SW 1271 (cell line): Measurements from ENCODE around the gene ZNF487.
"Not testable (repeated sequence)": the region's sequence is repeated elsewhere in the genome, so short reads cannot be mapped to it uniquely, and the experiment has no call there.

Experiments used
- DNase-seq, 2 experiments: peaks; one replicate each; lab custom pipeline; 2025; lab: John Stamatoyannopoulos, UW

The ZNF487 gene

GRCh38 chr10:43404704-43405084 is 32.2 kb upstream of the ZNF487 start:
- no peak for DNase-seq

DNA sequence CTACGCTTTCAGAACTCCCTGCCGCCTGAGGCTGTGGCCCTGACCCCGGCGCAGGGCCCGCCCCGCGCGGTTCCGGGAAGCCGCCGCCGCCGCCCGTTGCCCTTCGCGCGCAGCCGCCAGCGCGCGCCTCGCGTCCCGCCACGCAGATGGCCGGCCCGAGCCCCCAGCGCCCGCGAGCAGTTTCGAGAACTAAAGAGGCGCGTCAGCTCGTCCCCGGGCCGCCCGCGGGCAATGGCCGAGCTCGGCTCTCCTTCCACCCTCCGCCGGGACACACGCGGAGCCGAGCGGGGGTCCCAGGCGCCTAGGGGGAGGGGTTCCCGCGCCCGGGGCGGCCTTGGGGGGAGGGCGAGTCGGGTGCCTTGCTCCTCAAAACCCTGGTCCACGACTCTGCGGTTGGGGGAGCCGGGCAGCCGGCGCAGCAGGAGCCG is 29.7 kb upstream of the ZNF487 start:
- DNase-seq: no peak

DNA sequence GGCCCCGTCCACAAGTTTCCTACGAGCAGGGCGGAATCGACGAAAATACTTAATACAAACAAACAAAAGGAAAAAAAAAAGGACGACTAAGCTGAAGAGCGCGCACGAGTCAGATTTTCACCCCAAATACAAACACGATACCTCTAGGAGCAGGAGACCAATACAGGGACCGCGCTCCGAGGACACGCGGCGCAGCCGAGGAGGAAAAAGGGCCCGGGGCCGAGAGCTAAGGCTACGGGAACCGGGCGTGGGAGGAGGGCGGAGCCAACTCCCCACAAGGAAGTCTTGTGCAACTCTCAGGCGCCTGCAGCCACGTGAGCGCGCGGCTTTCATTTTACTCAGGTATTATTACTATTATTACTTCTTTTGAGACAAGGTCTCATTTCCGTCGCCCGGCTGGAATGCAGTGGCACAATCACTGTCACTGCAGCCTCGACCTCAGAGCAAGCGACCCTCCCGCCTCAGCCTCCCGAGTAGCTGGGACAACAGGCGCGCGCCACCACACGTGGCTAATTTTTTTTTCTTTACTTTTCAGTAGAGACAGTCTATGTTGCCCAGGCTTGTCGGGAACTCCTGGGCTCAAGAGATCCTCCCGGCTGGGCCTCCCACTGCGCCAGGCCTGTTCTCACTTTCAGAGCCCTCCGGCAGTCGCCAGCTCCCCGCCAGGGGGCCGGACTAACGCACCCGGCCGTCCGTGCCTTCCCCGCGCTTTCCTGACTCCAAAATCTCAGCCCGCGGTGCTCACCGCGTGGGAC is 29.2 kb upstream of the ZNF487 start:
- peak; percentile 47 to 77 for DNase-seq

GRCh38 chr10:43408331-43408709 is 28.6 kb upstream of the ZNF487 start:
- DNase-seq: no peak

GRCh38 chr10:43408710-43409384 is 28.1 kb upstream of the ZNF487 start, which contains the start of gene HNRNPF:
HNRNPF (minus strand) TSS chr10:43409186; CDS start chr10:43387884, 21,302 bp downstream.
- peak; percentile 69 to 87 for DNase-seq

- DNase-seq: peak in 1 of 2 experiments; percentile 57
These were observed 27.4 kb upstream of the ZNF487 start for GRCh38 chr10:43409385-43410109.

GRCh38 chr10:43410345-43410744 is 26.6 kb upstream of the ZNF487 start:
- no peak for DNase-seq

GRCh38 chr10:43411536-43411935 is 25.4 kb upstream of the ZNF487 start:
- DNase-seq: no peak

DNA sequence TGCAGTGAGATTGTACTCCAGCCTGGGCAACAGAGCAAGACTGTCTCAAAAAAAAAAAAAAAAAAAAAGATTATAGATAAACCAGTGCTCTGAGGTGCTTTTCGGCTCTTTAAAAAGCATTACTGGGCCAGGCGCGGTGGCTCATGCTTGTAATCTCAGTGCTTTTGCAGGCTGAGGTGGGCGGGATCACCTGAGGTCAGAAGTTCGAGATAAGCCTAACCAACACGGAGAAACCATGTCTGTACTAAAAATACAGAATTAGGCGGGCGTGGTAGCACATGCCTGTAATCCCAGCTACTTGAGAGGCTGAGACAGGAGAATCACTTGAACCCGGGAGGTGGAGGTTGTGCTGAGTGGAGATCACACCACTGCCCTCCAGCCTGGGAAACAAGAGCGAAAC is 21.4 kb upstream of the ZNF487 start:
- DNase-seq: no peak

DNA sequence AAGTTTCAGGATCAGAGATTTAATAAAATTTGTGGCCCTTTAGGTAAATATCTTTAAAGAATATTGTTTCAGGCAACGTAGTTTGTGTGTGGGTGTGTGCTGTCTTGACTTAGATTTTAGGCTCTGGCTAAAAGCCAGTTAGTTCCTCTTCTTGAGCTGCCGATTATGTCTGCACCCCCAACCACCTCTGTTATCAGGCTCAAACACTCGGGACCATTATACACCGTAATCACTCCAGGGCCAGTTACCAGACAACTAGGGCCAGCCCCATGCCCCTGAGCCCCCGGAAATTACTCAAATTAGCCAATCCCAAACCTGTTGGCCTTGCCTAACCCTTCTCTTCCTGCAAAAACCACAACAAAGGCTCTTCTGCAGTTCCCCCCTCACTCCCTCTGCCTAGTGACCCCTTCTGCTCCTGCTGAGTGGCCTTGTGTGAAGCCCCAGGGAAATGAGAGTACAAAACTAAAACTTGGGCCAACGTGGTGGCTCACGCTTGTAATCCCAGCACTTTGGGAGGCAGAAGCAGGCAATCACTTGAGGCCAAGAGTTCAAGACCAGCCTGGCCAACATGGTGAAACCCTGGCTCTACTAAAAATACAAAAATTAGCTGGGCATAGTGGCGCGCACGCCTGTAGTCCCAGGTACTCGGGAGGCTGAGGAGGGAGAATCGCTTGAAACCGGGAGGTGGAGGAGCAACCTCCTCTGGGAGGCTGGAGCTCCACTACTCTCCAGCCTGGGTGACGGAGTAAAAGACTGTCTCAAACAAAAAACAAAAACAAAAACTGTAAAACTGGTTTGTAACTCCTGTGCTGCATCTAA is 18.8 kb upstream of the ZNF487 start:
- no peak for DNase-seq

DNA sequence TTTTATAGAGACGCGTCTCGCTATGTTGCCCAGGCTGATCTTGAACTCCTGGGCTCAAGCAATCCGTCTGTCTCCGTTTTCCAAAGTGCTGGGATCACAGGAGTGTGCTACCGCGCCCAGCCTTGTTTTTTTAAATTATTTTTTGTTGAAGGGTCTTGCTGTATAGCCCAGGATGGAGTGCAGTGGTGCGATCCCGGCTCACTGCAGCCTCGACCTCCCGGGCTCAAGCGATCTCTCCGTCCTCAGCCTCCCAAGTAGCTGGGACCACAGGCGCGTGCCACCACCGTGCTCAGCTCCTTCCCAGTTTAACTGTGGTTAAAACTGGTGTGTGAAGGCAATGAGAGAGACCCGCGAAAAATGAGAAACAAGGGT is 16.9 kb upstream of the ZNF487 start:
- no peak for DNase-seq

GRCh38 chr10:43420369-43421200 is 16.3 kb upstream of the ZNF487 start:
- peak; percentile 53 to 69 for DNase-seq

GRCh38 chr10:43421201-43421507 is 15.8 kb upstream of the ZNF487 start:
- DNase-seq: no peak

DNA sequence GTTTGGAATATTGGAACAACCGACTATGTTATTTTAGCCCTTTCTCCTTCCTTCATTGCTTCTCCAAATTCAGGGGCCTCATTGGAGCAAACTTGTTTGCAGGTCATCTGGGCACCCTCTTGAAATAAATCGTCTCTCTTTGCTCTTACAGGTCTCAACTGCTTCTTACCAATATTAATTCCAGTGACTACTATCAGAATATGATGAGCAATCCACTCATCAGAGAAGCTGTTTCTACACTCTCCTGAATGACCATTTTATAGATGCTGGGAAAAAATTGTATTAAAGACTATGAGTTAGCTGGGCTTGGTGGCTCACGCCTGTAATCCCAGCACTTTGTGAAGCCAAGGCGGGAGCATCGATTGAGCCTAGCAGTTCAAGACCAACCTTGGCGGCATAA is 15.4 kb upstream of the ZNF487 start:
- no peak for DNase-seq

GRCh38 chr10:43421944-43422343 is 15.0 kb upstream of the ZNF487 start:
- DNase-seq: not testable (repeated sequence)

DNA sequence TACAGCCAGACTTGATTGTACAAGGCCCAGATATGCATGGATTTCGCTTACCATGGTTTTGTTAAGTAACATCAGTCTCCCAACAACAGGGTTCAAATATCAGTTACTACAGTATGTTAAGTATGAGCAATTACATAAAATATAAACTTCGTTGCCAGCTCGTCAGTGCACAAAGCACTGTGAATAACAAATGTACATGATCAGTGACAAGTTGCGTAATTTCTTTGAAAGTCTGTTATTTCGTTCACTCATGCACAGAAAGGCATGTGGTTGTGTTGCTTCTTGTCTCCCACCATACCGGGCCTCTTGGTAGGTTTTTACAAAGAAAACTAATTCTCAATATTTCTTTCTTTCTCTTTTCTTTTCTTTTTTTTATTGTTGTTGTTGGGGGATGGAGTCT is 12.5 kb upstream of the ZNF487 start:
- no peak for DNase-seq

GRCh38 chr10:43426476-43426875 is 10.4 kb upstream of the ZNF487 start:
- DNase-seq: not testable (repeated sequence)

DNA sequence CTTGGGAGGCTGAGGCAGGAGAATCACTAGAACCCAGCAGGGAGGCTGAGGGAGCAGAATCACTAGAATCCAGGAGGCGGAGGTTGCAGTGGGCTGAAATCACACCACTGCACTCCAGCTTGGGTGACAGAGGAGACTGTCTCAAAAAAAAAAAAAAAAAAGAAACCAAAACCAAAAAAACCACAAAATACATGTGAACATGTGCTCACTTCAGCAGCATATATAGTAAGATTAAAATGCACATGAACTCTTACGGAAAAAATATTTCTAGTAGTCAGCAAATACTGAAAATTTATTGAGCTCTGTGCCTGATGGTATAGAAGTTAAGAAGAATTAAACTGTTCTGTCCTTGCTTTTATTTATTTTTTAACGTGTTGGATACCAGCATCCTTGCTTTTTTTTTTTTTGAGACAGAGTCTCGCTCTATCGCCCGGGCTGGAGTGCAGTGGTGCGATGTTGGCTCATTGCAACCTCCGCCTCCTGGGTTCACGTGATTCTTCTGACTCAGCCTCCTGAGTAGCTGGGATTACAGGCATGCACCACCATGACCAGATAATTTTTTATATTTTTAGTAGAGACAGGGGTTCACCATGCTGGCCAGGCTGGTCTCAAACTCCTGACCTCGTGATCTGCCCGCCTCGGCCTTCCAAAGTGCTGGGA is 9.6 kb upstream of the ZNF487 start:
- DNase-seq: no peak

- no peak for DNase-seq
These were observed 5.8 kb upstream of the ZNF487 start for GRCh38 chr10:43430926-43431663.
